CD4-positive, CD25-positive, alpha-beta regulatory T cell (primary cell): ENCODE results near the gene RNH1. TPM values are rescaled to one million over a fixed set of nuclear protein-coding genes. Genes with fewer than 3 reads are reported as not detected.
A peak's percentile ranks its signal among the peaks of the same experiment; 100 is the strongest.

Experiments used
- ATAC-seq, 2 donors: fragments of 150-1000 bp; cut with Tn5 transposase; one replicate each; pipeline ENCODE4 v1.10.0; 2021; ENCODE audit warnings: low read depth in 2 of 2, moderate number of reproducible peaks in 2 of 2, moderate library complexity in 1 of 2
- DNase-seq, 3 donors: peaks; one replicate each; pipeline versions ENCODE4 v3.0.0 to v3.0.0-alpha.2; 2012 to 2022; ENCODE audit warnings: mixed read lengths in 1 of 3
- H3K27ac ChIP-seq: one replicate; pipeline ENCODE4 v1.7.0; 2013; ENCODE audit warnings: mild to moderate bottlenecking, low read length; ENCODE audit not compliant: insufficient read depth, poor library complexity, severe bottlenecking
- H3K27me3 ChIP-seq: one replicate; pipeline ENCODE4 v1.7.0; 2013; ENCODE audit warnings: low read length; ENCODE audit not compliant: control insufficient read depth, insufficient read depth
- H3K36me3 ChIP-seq: one replicate; pipeline ENCODE4 v1.7.0; 2013; ENCODE audit warnings: mild to moderate bottlenecking, low read length, moderate library complexity; ENCODE audit not compliant: control insufficient read depth, insufficient read depth
- H3K4me1 ChIP-seq: 2 replicates; pipeline ENCODE4 v1.7.0; 2013; ENCODE audit warnings: mild to moderate bottlenecking, low read length; ENCODE audit not compliant: insufficient read depth, control insufficient read depth, poor library complexity, severe bottlenecking
- H3K4me3 ChIP-seq: one replicate; pipeline ENCODE4 v1.7.0; 2013; ENCODE audit warnings: low read depth, mild to moderate bottlenecking, low read length, moderate library complexity
- H3K9me3 ChIP-seq, 2 experiments: 1 replicate in 1 of 2; 2 replicates in 1 of 2; pipeline ENCODE4 v1.7.0; 2013; ENCODE audit warnings: low read length in 2 of 2, mild to moderate bottlenecking in 1 of 2, moderate library complexity in 1 of 2; ENCODE audit not compliant: control insufficient read depth in 2 of 2
- H3K27ac Mint-ChIP-seq, 3 donors: one replicate each; pipeline ENCODE4 v1.8.0; 2020 to 2022; ENCODE audit warnings: mild to moderate bottlenecking in 3 of 3, mixed read lengths in 3 of 3, moderate library complexity in 2 of 3
- H3K27me3 Mint-ChIP-seq: one replicate; pipeline ENCODE4 v1.8.0; 2022; ENCODE audit warnings: mild to moderate bottlenecking, mixed read lengths
- H3K36me3 Mint-ChIP-seq: one replicate; pipeline ENCODE4 v1.8.0; 2020; ENCODE audit warnings: mixed read lengths
- H3K4me1 Mint-ChIP-seq, 4 donors: one replicate each; pipeline ENCODE4 v1.8.0; 2020 to 2022; ENCODE audit warnings: mixed read lengths in 4 of 4, mild to moderate bottlenecking in 1 of 4
- H3K4me3 Mint-ChIP-seq, 4 donors: one replicate each; pipeline ENCODE4 v1.8.0; 2020 to 2022; ENCODE audit warnings: mild to moderate bottlenecking in 4 of 4, mixed read lengths in 4 of 4, moderate library complexity in 3 of 4
- H3K9me3 Mint-ChIP-seq, 7 donors: one replicate each; pipeline ENCODE4 v1.8.0; 2020 to 2022; ENCODE audit warnings: mixed read lengths in 7 of 7, mild to moderate bottlenecking in 3 of 7, moderate library complexity in 2 of 7
- polyA plus RNA-seq, 4 donors: library from polyadenylated mRNA; unstranded; fragments of 300-500 nt; fragmentation: Illumina TruSeq; gene quantifications; one replicate each; pipeline ENCODE4 v1.2.3, GENCODE V29; 2021
- total RNA-seq: library from RNA; stranded (reverse); gene quantifications from one replicate; pipeline ENCODE4 v1.2.3, GENCODE V29; 2022

Gene RNH1
- total and polyA plus RNA-seq, 5 donors from 2014 or later = 112 to 155 (median 133) TPM

DNA sequence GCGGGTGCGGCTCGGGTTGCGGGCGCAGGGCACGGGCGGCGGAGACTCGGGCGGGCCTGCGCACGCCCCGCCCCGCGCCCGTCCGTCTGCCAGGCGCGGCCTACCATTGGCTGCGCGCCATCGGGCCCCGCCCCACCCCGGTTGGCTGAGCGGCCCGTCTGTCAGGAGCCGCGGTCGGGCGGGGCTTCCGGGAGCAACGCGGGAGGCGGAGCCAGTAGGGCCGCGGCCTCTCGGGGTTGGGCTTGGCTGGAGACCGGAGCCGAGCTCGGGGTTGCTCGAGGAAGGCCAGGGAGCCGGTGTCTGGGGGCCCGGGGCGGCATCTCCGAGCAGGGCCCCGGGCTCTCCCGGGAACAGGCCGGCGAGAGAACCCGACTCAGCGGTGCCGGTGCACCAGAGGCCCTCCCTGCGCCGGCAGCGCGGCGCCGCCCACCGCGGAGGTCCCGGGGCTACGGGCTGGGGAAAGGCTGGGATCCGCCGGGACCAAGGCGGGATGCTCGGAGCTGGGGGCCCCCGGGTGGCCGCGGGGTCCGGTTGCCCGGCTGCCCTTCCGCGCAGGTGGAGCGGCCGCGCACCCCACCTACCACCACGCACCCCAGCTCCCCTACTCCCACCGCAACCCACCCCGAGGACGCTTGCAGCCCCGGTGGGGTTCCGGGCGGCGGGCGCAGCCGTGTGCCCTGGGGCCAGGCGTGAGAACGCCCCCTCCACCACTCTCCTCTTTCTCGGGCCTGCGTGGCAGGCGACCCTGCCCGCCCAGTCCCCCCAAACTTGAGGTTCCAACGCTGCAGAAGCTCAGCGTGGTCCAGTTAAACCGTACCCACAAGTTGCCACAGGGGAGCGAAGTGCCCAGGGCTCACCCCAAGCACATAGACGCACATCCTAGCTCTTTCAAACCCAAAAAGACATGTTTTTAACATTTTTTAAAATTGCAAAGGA lies 28.7 kb upstream of the RNH1 start, which contains the start of gene HRAS:
TSS of gene HRAS (minus strand) at position 58 of the 936 bp plus-strand sequence.
- H3K36me3 ChIP-seq = peaks cover 8% of the 10 kb centered on the region
- ATAC-seq = peak; percentile 86
- H3K27ac ChIP-seq = peak within 1 kb of the TSS; percentile 90
- peaks cover 44% of the 10 kb centered on the region for H3K4me1 ChIP-seq
- H3K9me3 ChIP-seq = no peaks in the 10 kb centered on the region
- Mint-ChIP-seq H3K27me3 (no peaks in the 10 kb centered on the region), H3K9me3 (no peaks in the 10 kb centered on the region), H3K4me1 (peaks cover 0 to 26% (median 11%) of the 10 kb centered on the region in 4 donors), H3K27ac (peak within 1 kb of the TSS; percentile 81 to 98 (median 95)), H3K36me3 (no peaks in the 10 kb centered on the region), H3K4me3 (peak within 1 kb of the TSS; percentile 93 to 97 (median 96))
- peak; percentile 93 to 96 (median 96) for DNase-seq
- peak within 1 kb of the TSS; percentile 57 for H3K4me3 ChIP-seq
- no peaks in the 10 kb centered on the region for H3K27me3 ChIP-seq

DNA sequence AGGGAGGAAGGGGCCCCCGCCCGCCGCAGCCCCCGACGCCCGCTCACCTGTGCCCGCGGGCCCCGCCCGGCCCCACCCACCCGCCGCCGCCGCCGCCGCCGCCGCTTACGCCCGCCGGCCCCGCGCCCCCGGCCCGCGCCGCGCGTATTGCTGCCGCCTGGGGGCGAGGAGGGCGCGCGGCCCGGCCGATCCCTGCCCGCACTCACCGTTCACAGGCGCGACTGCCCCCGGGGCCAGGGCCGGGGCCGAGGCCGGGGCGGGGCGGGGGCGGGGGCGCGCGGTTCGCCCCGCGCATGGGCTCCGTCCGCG lies 28.1 kb upstream of the RNH1 start:
- Mint-ChIP-seq H3K4me1 (peaks cover 0 to 26% (median 11%) of the 10 kb centered on the region in 4 donors), H3K27me3 (no peaks in the 10 kb centered on the region), H3K36me3 (no peaks in the 10 kb centered on the region), H3K4me3 (peak overlapping the region in 1 of 4 donors; percentile 46), H3K9me3 (no peaks in the 10 kb centered on the region), H3K27ac (no peak overlapping the region)
- Histone ChIP-seq H3K36me3 (peaks cover 8% of the 10 kb centered on the region), H3K27ac (no peak overlapping the region), H3K9me3 (no peaks in the 10 kb centered on the region), H3K4me1 (peaks cover 44% of the 10 kb centered on the region), H3K4me3 (no peak overlapping the region), H3K27me3 (no peaks in the 10 kb centered on the region)
- ATAC-seq (peak in 1 of 2 donors; percentile 3), DNase-seq (no peak)

DNA sequence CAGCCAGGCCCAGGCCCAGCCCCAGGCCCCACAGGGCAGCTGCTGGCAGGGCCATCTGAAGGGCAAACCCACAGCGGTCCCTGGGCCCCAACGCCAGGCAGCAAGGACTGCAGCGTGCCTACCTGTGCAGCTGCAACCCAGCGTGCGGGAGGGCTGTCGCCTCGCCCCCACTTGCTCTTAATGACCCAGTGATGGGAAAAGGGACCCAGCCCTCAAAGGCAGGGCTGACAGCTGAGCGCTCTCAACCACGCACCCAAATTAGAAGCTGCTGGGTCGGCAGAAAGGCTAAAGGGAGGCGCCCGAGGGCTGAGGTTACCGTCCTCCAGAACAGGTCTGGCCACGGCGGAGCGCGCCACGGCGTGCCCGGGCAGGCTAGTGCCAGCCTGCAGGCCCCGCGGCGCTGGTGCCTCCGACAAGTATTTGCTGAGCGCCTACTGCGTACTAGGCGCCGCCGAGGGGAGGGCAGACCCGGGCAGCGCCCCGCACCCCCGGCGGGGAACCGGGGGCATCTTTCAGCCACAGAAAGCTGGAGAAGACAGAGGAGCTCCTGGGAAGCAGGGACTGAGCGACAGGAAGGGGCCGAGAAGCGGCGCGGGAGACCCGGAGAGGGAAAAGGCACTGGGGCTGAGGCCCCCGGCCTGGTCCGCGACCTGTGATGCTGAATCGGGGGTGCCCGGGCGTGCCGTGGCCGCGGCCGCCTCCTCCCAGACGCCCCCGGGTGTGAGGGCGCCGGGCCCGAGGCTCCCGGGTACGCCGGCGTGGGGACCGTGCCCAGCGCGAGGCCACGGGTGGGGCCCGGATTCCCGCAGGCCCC lies 27.6 kb upstream of the RNH1 start:
- Histone ChIP-seq H3K4me1 (peaks cover 44% of the 10 kb centered on the region), H3K4me3 (no peak overlapping the region), H3K27me3 (no peaks in the 10 kb centered on the region), H3K36me3 (peaks cover 8% of the 10 kb centered on the region), H3K27ac (peak overlapping the region; percentile 55), H3K9me3 (no peaks in the 10 kb centered on the region)
- H3K4me3 Mint-ChIP-seq = peak overlapping the region; percentile 72 to 89 (median 78)
- peak overlapping the region in 1 of 3 donors; percentile 36 for H3K27ac Mint-ChIP-seq
- H3K9me3 Mint-ChIP-seq = no peaks in the 10 kb centered on the region
- H3K36me3 Mint-ChIP-seq = no peaks in the 10 kb centered on the region
- peak in 2 of 3 donors; percentile 34 to 59 for DNase-seq
- H3K27me3 Mint-ChIP-seq = no peaks in the 10 kb centered on the region
- H3K4me1 Mint-ChIP-seq = peaks cover 0 to 26% (median 11%) of the 10 kb centered on the region in 4 donors
- no peak for ATAC-seq

DNA sequence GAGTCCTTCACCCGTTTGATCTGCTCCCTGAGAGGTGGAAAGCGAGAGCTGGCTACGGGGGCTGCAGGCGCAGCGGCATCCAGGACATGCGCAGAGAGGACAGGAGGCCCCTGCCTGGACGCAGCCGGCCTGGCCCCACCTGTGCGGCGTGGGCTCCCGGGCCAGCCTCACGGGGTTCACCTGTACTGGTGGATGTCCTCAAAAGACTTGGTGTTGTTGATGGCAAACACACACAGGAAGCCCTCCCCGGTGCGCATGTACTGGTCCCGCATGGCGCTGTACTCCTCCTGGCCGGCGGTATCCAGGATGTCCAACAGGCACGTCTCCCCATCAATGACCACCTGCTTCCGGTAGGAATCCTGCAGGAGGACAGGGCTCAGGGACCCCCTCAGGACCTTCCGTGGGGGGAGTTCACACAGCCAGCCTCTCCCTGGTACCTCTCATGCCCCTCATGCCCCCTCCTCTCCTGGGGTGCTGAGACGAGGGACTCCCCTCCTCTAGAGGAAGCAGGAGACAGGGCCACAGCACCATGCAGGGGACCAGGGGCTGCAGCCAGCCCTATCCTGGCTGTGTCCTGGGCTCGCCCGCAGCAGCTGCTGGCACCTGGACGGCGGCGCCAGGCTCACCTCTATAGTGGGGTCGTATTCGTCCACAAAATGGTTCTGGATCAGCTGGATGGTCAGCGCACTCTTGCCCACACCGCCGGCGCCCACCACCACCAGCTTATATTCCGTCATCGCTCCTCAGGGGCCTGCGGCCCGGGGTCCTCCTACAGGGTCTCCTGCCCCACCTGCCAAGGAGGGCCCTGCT lies 26.7 kb upstream of the RNH1 start:
- no peak overlapping the region for H3K4me3 ChIP-seq
- no peaks in the 10 kb centered on the region for H3K9me3 Mint-ChIP-seq
- H3K9me3 ChIP-seq = no peaks in the 10 kb centered on the region
- peaks cover 8% of the 10 kb centered on the region for H3K36me3 ChIP-seq
- no peaks in the 10 kb centered on the region for H3K36me3 Mint-ChIP-seq
- no peak for ATAC-seq
- DNase-seq = no peak
- peaks cover 44% of the 10 kb centered on the region for H3K4me1 ChIP-seq
- peak overlapping the region; percentile 63 to 81 (median 69) for H3K4me3 Mint-ChIP-seq
- no peaks in the 10 kb centered on the region for H3K27me3 ChIP-seq
- H3K27me3 Mint-ChIP-seq = no peaks in the 10 kb centered on the region
- peaks cover 0 to 24% (median 10%) of the 10 kb centered on the region in 4 donors for H3K4me1 Mint-ChIP-seq
- H3K27ac Mint-ChIP-seq = no peak overlapping the region
- no peak overlapping the region for H3K27ac ChIP-seq

DNA sequence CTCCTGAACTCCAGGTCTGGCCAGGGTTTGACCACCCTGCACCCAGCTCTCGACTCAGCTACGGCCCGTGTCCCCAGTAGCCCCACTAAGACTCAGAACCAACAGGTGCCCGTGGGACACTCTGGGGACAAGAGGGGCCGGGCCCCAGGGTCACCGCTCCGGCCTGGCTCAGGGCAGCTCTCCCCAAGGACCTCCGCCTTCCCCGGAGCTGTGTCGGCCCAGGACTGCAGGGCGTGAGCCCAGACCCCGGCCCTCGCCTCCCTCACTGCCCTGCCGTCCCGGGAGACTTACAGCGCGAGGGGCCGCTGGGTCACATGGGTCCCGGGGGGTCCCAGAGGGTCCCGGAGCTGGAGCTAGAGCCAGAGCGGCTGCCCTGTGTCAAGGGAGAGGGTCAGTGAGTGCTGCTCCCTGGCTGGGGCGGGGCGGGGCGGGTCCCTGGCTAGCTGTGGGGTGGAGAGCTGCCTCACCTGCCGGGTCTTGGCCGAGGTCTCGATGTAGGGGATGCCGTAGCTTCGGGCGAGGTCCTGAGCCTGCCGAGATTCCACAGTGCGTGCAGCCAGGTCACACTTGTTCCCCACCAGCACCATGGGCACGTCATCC lies 26.0 kb upstream of the RNH1 start:
- Mint-ChIP-seq H3K9me3 (no peaks in the 10 kb centered on the region), H3K27ac (no peak overlapping the region), H3K36me3 (no peaks in the 10 kb centered on the region), H3K4me1 (peaks cover 0 to 17% (median 7%) of the 10 kb centered on the region in 4 donors), H3K4me3 (peak overlapping the region in 2 of 4 donors; percentile 39 to 56), H3K27me3 (no peaks in the 10 kb centered on the region)
- Histone ChIP-seq H3K4me3 (no peak overlapping the region), H3K27me3 (no peaks in the 10 kb centered on the region), H3K36me3 (peaks cover 8% of the 10 kb centered on the region), H3K4me1 (peaks cover 38% of the 10 kb centered on the region), H3K9me3 (no peaks in the 10 kb centered on the region), H3K27ac (no peak overlapping the region)
- no peak for ATAC-seq
- no peak for DNase-seq

DNA sequence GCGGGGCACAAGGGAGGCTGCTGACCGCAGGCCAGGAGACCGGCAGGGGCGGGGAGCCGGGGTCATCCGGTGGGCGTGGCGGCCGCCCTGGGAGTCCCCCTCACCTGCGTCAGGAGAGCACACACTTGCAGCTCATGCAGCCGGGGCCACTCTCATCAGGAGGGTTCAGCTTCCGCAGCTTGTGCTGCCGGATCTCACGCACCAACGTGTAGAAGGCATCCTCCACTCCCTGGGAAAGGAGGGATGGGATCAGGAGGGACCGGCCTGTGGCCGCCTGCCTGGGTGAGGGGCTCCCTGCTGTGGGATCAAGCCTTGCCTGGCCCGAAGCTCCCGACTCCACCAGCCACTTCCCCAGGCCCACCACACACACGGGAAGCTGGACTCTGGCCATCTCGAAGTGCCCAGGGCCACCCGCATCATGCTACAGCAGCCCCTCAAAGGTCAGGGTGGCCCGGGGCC lies 25.5 kb upstream of the RNH1 start:
- H3K9me3 ChIP-seq = no peaks in the 10 kb centered on the region
- no peaks in the 10 kb centered on the region for H3K27me3 Mint-ChIP-seq
- H3K27ac ChIP-seq = no peak overlapping the region
- H3K36me3 ChIP-seq = peaks cover 8% of the 10 kb centered on the region
- DNase-seq (no peak), ATAC-seq (no peak)
- no peaks in the 10 kb centered on the region for H3K27me3 ChIP-seq
- H3K4me3 ChIP-seq = no peak overlapping the region
- H3K27ac Mint-ChIP-seq = no peak overlapping the region
- H3K9me3 Mint-ChIP-seq = no peaks in the 10 kb centered on the region
- H3K4me1 ChIP-seq = peaks cover 33% of the 10 kb centered on the region
- H3K36me3 Mint-ChIP-seq = no peaks in the 10 kb centered on the region
- peak overlapping the region in 1 of 4 donors; percentile 15 for H3K4me3 Mint-ChIP-seq
- peaks cover 0 to 12% (median 4%) of the 10 kb centered on the region in 4 donors for H3K4me1 Mint-ChIP-seq
